SKM-1 treated with dmso at 0.1 percent for 144 hours (cell line): ENCODE measurements around the gene ANKRD37.

ENCODE experiments used
- DNase-seq: peaks from one replicate; lab custom pipeline; 2025; ENCODE audit not compliant: unreplicated experiment; lab: John Stamatoyannopoulos, UW

Gene ANKRD37

DNA sequence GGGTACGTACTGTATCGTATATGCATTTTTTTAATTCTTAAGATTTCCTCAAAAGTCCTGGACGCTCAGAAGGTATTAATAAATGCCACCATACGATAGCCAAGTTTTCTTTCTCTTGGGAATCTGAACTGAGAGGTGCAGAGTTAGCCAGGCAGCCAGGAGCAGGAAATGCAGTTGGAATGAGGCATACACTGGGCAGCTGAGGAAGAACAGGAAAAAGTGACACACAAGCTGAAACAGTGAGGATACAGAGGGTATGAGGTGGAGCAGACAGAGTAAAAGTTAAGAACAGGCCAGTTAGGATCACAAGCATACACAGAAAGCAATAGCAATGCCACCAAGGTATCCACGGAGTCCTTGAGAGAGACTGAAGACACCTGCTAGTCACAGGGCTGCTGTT, 15.8 kb downstream of the ANKRD37 start:
- no peak for DNase-seq

- DNase-seq: no peak
Observed at GRCh38 chr4:185416955-185417354, 20.3 kb downstream of the ANKRD37 start.

GRCh38 chr4:185421366-185422124, 24.9 kb downstream of the ANKRD37 start:
- no peak for DNase-seq

GRCh38 chr4:185424905-185425646, 28.4 kb downstream of the ANKRD37 start:
- peak; percentile 54 for DNase-seq

DNA sequence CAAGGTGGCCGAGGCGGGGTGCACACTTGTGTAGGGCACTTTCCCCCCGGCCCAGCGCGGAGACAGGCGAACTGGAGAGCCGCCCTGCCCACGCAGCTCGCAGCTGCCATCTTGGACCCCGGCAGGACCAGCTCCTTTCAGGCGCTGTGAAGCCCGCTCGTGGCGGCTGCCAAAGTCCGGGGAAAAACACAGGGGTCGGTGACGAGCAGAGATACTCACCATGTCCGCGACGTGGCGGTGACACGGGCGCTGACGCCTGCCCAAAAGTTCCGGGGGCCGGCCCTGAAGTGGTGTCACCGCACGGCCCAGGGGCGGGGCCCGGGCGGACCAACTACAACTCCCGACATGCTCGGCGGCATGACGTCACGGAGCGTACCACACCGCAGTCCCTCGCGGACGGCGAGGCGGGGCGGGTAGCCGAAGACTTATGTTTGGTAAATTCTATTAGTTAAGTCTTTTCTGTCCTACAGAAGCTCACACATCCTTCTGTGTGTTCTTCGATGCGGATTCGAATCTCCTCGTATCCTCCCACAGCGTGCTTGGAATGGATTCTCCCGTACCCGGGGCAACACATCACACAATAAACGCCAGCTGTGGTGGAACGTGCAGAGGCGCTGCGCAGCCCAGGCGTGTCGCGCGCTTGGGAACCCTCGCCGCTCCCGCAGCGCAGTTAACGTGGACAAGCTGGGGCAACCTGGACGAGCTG, 29.2 kb downstream of the ANKRD37 start, which contains the start of gene UFSP2:
Gene UFSP2, minus strand, starts transcription at position 318 of the 706 bp plus-strand sequence. Its CDS starts 96 bp downstream, at position 222.
- DNase-seq: peak; percentile 85

GRCh38 chr4:185426960-185427688, 30.5 kb downstream of the ANKRD37 start:
- no peak for DNase-seq

GRCh38 chr4:185429660-185430059, 33.0 kb downstream of the ANKRD37 start:
- no peak for DNase-seq

- DNase-seq: no peak
Observed at GRCh38 chr4:185435466-185435865, 38.8 kb downstream of the ANKRD37 start.

- no peak for DNase-seq
Observed at GRCh38 chr4:185437809-185438208, 41.2 kb downstream of the ANKRD37 start.

GRCh38 chr4:185441479-185441878, 44.8 kb downstream of the ANKRD37 start:
- no peak for DNase-seq

DNA sequence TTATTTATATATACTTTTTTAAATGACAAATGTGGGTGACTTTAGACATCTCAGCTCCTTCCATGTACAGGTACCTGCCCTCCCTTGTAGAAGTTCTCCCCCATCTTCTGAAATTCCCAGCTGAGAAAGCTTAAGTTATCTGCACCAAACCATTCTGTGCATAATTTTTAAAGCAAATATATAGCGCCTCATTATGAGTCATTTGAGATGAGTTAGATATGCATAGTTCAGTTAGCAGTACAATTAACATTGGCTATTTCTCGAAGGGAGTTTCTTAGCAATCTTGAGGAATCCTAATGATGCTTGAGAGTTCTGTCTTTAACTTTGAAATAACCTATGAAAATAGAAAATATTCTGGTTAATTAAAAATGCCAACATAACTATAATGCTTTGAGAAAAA, 48.6 kb downstream of the ANKRD37 start:
- no peak for DNase-seq
